ENCODE data around the gene ZCCHC17. TPM values are rescaled to one million over a fixed set of nuclear protein-coding genes. Genes with fewer than 3 reads are reported as not detected.

ZCCHC17 gene
- total and polyA plus RNA-seq, 2 donors, result 19.2 to 40.3 TPM

GRCh38 chr1:31368611-31369107 lies 71.8 kb downstream of the ZCCHC17 start:
- WGBS, result 76% methylated on average over 3 of the region's 3 CpGs
- H3K4me3 ChIP-seq (ENCODE audit: low read depth, low read length), result no peak overlapping the region
- no peak for DNase-seq (ENCODE audit: extremely low spot score)
- no peaks in the 10 kb centered on the region for H3K36me3 ChIP-seq (ENCODE audit: insufficient read depth)
- H3K27ac ChIP-seq (ENCODE audit: low read depth), result no peak overlapping the region
- no peaks in the 10 kb centered on the region for H3K4me1 ChIP-seq (ENCODE audit: insufficient read depth)

GRCh38 chr1:31370021-31370420 lies 73.2 kb downstream of the ZCCHC17 start:
- Histone ChIP-seq H3K4me1 (ENCODE audit: insufficient read depth) (no peaks in the 10 kb centered on the region), H3K27ac (ENCODE audit: low read depth) (no peak overlapping the region), H3K4me3 (ENCODE audit: low read depth, low read length) (no peak overlapping the region), H3K36me3 (ENCODE audit: insufficient read depth) (no peaks in the 10 kb centered on the region)
- WGBS, result 82% methylated on average over 2 of the region's 2 CpGs
- no peak for DNase-seq (ENCODE audit: extremely low spot score)

- no peaks in the 10 kb centered on the region for H3K4me1 ChIP-seq (ENCODE audit: insufficient read depth)
- no peak overlapping the region for H3K4me3 ChIP-seq (ENCODE audit: low read depth, low read length)
- no peak overlapping the region for H3K27ac ChIP-seq (ENCODE audit: low read depth)
- DNase-seq (ENCODE audit: extremely low spot score), result no peak
- H3K36me3 ChIP-seq (ENCODE audit: insufficient read depth), result no peaks in the 10 kb centered on the region
- WGBS, result 92% methylated on average over 4 of the region's 4 CpGs
Observed at GRCh38 chr1:31370565-31370964, 73.7 kb downstream of the ZCCHC17 start.

GRCh38 chr1:31371121-31371959 lies 74.5 kb downstream of the ZCCHC17 start:
- 56% methylated on average over 10 of the region's 10 CpGs for WGBS
- no peaks in the 10 kb centered on the region for H3K36me3 ChIP-seq (ENCODE audit: insufficient read depth)
- H3K4me1 ChIP-seq (ENCODE audit: insufficient read depth), result no peaks in the 10 kb centered on the region
- H3K27ac ChIP-seq (ENCODE audit: low read depth), result no peak overlapping the region
- DNase-seq (ENCODE audit: extremely low spot score), result no peak
- no peak overlapping the region for H3K4me3 ChIP-seq (ENCODE audit: low read depth, low read length)

- 75% methylated on average over 3 of the region's 3 CpGs for WGBS
- H3K27ac ChIP-seq (ENCODE audit: low read depth), result no peak overlapping the region
- H3K4me3 ChIP-seq (ENCODE audit: low read depth, low read length), result no peak overlapping the region
- DNase-seq (ENCODE audit: extremely low spot score), result no peak
- H3K36me3 ChIP-seq (ENCODE audit: insufficient read depth), result no peaks in the 10 kb centered on the region
- no peaks in the 10 kb centered on the region for H3K4me1 ChIP-seq (ENCODE audit: insufficient read depth)
Observed at GRCh38 chr1:31372051-31372450, 75.2 kb downstream of the ZCCHC17 start.

- Histone ChIP-seq H3K4me1 (ENCODE audit: insufficient read depth) (no peaks in the 10 kb centered on the region), H3K36me3 (ENCODE audit: insufficient read depth) (no peaks in the 10 kb centered on the region), H3K4me3 (ENCODE audit: low read depth, low read length) (peak overlapping the region; percentile 32), H3K27ac (ENCODE audit: low read depth) (no peak overlapping the region)
- DNase-seq (ENCODE audit: extremely low spot score), result no peak
- whole genome bisulfite sequencing, result 31% methylated on average over 10 of the region's 10 CpGs
Observed at GRCh38 chr1:31372751-31373055, 75.9 kb downstream of the ZCCHC17 start.

GRCh38 chr1:31373056-31373896 lies 76.4 kb downstream of the ZCCHC17 start, which contains the start of gene FABP3:
Gene FABP3 (minus strand): TSS chr1:31373076. CDS start chr1:31373014, 62 bp downstream.
- peak; percentile 77 for DNase-seq (ENCODE audit: extremely low spot score)
- H3K4me3 ChIP-seq (ENCODE audit: low read depth, low read length), result peak within 1 kb of the TSS; percentile 32
- WGBS, result under 1% methylated on average over 44 of the region's 44 CpGs
- H3K36me3 ChIP-seq (ENCODE audit: insufficient read depth), result no peaks in the 10 kb centered on the region
- peak within 1 kb of the TSS; percentile 40 for H3K27ac ChIP-seq (ENCODE audit: low read depth)
- H3K4me1 ChIP-seq (ENCODE audit: insufficient read depth), result no peaks in the 10 kb centered on the region

GRCh38 chr1:31373897-31374486 lies 77.2 kb downstream of the ZCCHC17 start:
- no peak for DNase-seq (ENCODE audit: extremely low spot score)
- Histone ChIP-seq H3K36me3 (ENCODE audit: insufficient read depth) (no peaks in the 10 kb centered on the region), H3K27ac (ENCODE audit: low read depth) (no peak overlapping the region), H3K4me3 (ENCODE audit: low read depth, low read length) (peak overlapping the region; percentile 32), H3K4me1 (ENCODE audit: insufficient read depth) (no peaks in the 10 kb centered on the region)
- WGBS, result 29% methylated on average over 11 of the region's 11 CpGs

GRCh38 chr1:31374511-31375196 lies 77.8 kb downstream of the ZCCHC17 start:
- peak; percentile 43 for DNase-seq (ENCODE audit: extremely low spot score)

GRCh38 chr1:31376375-31377134 lies 79.7 kb downstream of the ZCCHC17 start:
- WGBS, result 56% methylated on average over 8 of the region's 8 CpGs
- peak; percentile 78 for DNase-seq (ENCODE audit: extremely low spot score)
- Histone ChIP-seq H3K27ac (ENCODE audit: low read depth) (no peak overlapping the region), H3K36me3 (ENCODE audit: insufficient read depth) (no peaks in the 10 kb centered on the region), H3K4me1 (ENCODE audit: insufficient read depth) (no peaks in the 10 kb centered on the region), H3K4me3 (ENCODE audit: low read depth, low read length) (no peak overlapping the region)

More at GRCh38 chr1:31374511-31375196, 77.8 kb downstream of the ZCCHC17 start:
- Histone ChIP-seq H3K4me1 (ENCODE audit: insufficient read depth) (no peaks in the 10 kb centered on the region), H3K36me3 (ENCODE audit: insufficient read depth) (no peaks in the 10 kb centered on the region), H3K27ac (ENCODE audit: low read depth) (no peak overlapping the region), H3K4me3 (ENCODE audit: low read depth, low read length) (no peak overlapping the region)
- 53% methylated on average over 7 of the region's 7 CpGs for WGBS

- Histone ChIP-seq H3K27ac (ENCODE audit: low read depth) (no peak overlapping the region), H3K4me1 (ENCODE audit: insufficient read depth) (no peaks in the 10 kb centered on the region), H3K4me3 (ENCODE audit: low read depth, low read length) (no peak overlapping the region), H3K36me3 (ENCODE audit: insufficient read depth) (no peaks in the 10 kb centered on the region)
- 84% methylated on average over 3 of the region's 3 CpGs for WGBS
- DNase-seq (ENCODE audit: extremely low spot score), result no peak
Observed at GRCh38 chr1:31377364-31377863, 80.6 kb downstream of the ZCCHC17 start.

- DNase-seq (ENCODE audit: extremely low spot score), result no peak
- H3K4me1 ChIP-seq (ENCODE audit: insufficient read depth), result no peaks in the 10 kb centered on the region
- no peak overlapping the region for H3K27ac ChIP-seq (ENCODE audit: low read depth)
- H3K4me3 ChIP-seq (ENCODE audit: low read depth, low read length), result no peak overlapping the region
- no peaks in the 10 kb centered on the region for H3K36me3 ChIP-seq (ENCODE audit: insufficient read depth)
Observed at GRCh38 chr1:31378001-31378400, 81.2 kb downstream of the ZCCHC17 start.

All from urinary bladder (tissue), 4 donors.